HG03103 (cell line): Measurements from ENCODE around the gene ANAPC2.

Experiments
- ATAC-seq: cut with Tn5 transposase; IDR thresholded peaks from one replicate; pipeline ENCODE4 v1.9.1; 2021; ENCODE audit warnings: low read depth; ENCODE audit not compliant: unreplicated experiment

The ANAPC2 gene

DNA sequence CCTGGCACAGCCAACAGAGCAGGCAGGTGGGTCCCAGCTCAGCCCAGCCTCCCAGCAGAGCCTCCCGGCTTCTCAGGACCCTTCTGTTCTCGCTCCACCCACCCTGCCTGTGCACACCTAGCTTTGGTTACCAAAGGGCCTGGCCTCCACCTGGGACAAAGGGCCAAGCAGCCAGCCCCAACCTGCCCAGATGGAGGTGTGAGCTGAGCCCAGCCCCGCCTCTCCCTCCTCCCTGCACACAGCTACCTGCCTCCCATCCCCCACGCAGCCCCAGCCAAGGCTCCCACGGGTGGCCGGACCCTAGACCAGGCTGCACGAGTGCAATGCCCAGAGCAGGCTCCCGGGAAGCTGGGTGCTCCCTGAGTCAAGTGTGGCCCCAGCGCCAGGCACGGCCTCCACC lies 6.5 kb upstream of the ANAPC2 start:
- no peak for ATAC-seq

DNA sequence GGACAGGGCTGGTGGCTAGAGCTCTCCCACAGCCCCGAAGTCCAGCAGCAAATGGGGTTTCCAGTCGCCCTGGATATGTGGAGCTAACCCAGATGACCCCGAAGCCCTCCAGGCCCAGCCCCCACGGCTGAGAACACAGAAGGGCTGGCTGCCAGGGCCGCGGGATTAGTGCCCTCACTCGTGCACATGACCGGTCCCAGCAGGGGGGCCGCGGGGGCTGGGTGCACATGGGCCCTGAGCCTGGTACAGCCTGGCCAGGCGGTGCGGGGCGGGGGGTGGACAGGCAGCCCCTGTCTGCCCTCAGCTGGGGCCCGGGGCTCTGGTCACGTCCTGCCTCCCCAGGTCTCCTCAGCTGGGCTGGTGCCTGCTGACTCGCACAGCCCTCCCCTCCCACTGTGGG lies 6.0 kb upstream of the ANAPC2 start:
- ATAC-seq, result no peak

DNA sequence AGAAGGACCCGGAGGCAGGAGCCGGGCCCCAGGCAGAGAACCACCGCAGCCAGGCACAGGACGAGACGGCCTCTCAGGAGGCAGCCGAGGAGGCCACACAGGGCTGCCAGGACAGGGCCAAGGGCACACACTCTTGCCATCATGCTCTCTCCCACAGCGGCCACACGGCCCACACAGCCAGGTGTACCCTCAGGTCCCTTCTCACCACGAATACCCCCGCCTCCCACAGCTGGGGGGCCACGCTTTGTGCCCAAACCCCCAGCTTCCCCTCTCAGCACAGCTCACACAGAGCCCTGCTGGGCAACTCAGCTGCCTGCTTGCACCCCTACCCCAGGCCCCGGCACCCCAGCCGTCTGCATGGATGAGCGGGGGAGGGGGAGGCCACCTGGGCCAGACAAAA lies 5.4 kb upstream of the ANAPC2 start:
- no peak for ATAC-seq

DNA sequence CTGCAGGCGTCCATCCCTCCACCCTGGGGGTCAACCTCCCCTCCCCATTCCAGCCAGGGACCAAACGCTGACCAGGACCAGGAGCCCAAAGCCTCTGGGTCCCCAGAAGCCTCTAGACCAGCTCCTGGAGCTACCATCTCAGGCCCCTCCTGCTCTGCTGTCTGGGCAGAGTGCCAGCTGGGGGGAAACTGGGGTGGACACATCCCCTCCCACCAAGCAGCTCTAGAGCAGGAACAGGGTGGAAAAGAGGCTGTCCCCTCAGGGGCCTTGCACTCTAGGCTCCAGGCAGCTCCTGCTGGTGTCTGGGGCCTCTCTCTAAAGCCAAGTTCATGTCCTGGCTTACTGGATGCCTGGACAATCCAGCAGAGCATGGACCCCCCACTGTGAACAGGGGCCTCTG lies 4.5 kb upstream of the ANAPC2 start:
- no peak for ATAC-seq

DNA sequence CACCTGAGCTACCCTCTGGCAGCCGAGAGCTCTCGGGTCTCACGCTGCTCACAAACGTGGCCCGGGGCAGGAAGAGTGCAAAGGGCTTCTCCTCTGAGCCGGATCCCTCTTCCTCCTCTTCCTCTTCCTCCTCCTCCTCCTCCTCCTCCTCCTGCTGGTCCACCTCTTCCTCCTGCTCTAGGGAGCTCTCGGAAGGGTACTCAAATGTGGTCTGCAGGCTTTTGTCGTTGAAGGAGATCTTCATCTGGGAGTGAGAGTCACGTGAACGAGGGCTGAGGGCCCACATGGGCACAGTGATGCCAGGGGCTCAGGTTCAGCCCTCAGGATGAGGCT lies 4.1 kb upstream of the ANAPC2 start:
- no peak for ATAC-seq

DNA sequence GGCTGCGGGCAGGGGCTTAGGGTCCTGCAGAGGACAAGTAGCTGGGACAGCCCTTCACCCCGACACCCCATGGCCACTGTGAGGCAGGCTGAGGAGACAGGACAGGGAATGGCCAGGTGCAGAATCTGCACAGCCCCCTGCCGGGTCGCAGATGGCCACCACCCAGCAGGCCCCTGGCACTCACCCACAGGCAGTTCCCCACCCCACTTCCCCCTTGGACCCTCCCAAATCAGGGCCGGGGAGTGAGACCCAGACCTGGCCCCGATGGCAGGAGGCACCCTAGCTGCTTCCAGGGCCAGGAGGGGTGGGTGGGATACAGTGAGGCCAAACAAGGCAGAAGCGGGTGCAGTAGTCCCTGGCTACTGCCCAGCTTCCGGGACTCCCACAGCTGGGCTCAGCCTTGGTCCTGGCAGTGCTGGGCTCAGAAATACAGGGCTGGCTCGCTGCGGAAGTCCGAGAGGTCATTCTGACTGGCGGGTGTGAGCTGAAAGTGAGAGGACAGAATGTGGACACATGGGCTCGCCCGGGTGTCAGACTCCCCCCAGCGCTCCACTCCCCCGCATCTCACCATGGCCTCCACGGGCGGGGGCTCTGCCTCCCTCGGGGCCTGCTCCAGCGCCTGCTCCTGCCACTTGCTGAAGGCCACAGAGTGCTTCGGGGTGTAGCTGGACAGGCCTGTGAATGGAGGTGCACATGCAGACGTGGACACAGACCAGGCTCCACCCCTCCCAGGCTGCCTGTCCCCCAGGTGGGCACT lies 3.5 kb upstream of the ANAPC2 start:
- ATAC-seq, result no peak

DNA sequence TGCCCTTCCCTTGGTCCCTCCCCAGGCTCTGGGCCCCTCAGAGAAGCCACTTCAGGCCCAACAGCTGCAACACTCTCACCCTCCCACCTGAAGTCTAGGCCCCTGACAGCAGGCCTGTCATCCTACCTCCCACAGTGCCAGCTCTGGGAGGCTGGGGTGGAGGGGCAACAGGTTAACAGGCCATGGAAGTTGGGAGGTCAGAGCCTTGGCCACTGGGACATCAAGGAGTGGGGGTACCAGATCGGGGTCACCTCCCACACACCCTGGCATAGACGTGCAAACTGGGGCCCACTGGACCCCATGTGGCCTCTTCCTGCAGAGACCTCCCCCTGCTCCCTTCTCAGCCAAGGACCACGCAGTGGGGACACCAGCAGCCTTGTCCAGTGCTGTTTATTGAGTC lies 2.9 kb upstream of the ANAPC2 start:
- no peak for ATAC-seq

DNA sequence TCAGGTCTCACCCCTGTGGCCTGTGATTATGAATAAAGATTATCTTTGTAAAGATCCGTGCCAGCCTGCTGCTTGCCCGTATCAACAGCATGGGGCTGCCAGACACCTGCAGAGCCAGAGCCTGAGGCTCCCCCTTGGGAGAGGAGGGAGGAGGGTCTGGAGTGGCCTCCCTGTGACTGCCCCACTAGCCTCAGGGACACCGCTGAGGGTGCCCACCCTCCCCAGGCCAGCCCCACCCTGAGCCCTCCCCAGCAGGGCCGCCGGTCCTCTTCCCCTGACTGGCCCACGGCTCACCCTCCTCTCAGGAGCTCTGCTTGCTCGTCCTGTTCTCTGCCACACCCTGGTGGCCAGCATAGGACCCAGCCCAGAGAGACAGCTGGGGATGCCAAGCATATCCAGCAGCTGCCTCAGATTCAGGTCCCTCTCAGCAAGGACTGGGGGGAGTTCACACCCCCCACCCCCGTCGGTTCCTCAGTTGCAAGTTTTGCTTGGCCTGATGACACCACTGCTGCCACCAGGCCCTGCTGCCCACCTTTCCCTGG lies 2.0 kb upstream of the ANAPC2 start:
- no peak for ATAC-seq

DNA sequence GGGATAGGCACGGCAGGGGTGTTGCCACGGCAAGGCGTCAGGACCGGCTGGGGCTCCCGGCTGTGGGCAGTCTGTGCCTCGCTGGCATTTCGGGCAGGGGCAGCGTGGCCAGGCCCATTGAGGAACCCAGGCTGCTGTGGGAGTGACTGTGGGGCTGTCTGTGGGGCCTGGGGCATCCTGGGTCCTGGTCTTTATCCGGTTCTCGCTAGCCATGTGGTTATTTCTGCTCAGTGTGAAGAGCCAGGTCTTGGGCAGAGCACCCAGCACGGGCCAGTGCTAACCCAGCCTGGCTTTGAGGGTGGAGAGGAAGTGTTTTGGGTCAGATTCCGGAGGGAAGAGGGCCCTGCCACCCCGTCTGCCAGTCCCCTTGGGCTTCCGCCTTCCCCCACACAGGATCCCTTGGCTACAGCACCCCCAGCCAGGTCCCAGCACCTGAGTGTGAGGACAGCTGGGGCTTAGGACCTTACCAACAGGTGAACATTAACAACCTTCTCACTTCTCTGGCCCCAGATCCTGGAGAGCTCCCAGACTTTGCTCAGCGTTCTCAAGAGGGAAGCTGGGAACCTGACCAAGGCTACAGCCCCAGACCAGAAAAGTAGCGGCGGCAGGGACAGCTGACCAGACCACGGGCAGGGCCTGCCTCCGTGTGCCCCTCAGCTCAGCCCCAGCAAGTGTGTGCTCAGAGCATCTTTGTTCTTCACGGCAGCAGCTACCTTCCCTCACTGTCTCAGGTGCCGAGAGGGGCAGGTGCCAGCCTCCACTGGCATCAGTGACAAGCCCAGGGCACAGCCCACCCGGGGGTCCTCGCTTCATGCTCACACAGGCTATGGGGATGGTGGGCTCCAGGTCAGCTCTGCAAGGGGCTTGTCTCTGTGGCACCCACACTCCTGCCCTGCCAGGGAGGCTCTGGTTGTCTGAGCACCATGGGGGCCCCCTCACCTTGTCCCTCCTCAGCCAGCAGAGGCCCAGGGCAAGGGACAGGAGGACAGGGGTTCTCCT lies 1.2 kb upstream of the ANAPC2 start:
- no peak for ATAC-seq

DNA sequence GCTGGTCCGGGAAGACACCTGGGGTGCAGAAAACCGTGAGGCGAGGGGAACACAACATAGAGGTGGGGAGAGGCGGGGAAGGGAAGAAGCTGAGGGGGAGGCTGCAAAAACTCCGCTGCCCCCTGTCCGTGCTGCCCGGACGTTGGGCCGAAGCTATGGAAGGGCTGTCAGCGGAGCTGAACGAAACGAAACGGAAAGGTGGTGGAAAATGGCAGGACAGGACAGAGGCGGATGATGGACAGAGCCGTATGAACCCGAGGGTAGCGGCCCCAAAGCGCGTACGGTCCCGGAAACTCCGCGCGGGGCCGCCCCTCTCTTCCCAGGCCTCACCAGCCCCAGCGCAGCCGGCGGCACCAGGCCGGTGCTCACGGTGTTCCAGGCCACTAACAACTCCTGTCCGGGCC lies 272 bp downstream of the ANAPC2 start:
- no peak for ATAC-seq

DNA sequence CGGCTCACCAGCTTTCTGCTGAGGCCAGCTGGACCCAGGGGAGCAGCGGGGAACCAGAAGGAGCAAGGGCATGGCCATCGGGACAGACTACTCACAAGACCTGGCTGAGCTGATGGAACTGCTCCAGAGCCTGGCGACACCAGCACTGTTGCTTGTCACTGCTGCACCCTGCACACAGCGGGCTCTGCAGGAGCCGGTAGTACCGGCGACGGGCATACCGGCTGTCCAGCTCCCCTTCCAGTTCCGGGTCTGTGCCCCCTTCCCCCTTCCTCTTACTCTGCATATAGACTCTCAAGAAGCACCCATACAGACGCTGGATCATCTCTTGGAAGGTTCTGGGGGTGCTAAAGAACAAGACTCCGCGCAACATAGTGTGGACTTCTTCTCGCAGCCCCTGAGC lies 974 bp downstream of the ANAPC2 start:
- ATAC-seq, result no peak

DNA sequence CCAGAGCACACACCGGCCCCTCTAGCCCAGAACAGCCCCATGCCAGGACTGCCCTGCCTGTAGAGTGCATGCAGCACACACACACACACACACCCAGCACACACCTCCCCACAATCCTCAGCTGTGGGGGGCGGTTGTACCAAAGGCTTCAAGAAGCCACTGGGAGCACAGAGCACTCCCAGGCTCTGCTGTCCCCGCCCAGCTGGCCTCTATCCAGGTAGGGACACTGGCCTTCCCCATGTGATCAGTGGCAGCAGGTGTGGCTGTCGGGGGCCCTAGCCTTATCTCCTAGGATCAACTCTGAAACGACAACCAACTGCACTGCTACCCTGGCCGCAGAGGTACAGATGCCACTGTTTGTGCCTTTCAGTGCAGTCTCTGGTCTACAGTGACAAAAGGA lies 2.0 kb downstream of the ANAPC2 start:
- ATAC-seq, result no peak

DNA sequence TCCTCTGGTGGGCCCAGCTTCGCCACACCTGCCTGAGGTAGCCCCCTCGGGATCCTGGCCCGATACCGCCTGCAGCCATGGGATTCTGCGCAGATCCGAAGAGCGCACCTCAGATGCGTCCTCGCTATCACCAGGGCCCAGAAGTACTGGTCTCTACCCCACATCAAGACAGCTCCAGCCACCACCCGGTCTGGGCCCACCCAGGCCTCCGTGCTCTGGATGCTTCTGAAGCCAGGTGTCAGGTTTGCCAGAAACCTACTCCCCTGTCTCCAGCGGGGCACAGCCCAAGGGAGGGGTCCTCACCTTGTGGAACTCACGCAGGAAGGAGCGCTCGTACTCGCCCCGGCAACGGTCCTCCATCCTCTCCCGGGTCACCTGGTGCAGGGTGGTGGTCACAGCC lies 2.4 kb downstream of the ANAPC2 start:
- no peak for ATAC-seq

DNA sequence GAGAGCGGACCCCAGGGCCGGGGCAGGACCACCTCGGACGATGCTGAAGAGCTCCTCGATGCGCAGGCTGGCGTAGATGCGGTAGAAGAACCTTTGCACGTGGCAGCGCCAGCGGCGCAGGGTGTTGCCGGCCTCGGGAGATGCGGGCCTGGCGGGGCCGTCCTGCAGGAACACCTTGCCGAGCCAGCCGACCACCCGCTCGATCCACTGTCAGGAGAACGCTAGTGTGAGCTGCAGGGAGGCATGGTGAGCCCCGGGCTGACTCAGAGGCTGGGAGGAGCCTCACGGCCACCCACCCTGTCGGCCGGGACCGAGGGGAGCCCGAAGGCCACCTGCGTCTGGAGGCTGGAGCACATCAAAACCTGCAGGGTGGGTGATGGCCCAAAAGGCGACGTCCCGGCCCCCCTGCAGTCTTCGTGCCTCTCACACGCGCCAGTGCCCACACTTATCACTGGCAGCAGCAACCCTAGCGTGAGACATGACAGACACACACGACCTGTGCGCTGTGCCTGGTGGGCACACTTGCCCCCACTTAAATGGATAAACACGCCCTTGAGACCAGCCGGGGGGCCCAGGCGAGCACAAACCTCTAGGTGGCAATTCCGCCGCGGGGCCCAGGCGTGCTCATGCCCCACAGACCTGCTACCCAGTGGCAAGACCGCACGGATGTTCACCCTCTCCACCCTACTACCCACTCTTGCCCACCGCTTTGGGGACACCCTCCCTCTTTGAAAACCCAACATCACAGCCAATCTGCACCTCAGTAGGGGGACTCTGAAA lies 3.3 kb downstream of the ANAPC2 start:
- no peak for ATAC-seq

DNA sequence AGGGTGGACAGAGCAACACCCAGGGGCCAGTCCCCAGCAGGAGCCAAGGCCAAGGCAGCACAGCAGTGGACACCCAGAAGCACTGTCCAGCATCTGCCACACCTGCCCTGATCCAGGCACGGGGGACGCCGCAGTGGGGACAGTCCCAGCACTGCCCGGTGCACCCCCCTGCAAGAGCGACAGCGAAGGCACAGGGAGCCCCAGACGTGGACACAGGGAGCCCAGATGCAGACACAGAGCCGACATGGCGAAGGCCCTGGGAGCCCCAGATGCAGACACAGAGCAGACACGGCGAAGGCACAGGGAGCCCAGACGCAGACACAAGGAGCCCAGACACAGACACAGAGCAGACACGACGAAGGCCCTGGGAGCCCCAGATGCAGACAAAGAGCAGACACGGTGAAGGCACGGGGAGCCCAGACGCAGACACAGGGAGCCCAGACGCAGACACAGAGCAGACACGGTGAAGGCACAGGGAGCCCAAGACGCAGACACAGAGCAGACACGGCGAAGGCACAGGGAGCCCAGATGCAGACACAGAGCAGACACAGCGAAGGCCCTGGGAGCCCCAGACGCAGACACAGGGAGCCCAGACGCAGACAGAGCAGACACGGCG lies 4.3 kb downstream of the ANAPC2 start:
- ATAC-seq, result no peak

DNA sequence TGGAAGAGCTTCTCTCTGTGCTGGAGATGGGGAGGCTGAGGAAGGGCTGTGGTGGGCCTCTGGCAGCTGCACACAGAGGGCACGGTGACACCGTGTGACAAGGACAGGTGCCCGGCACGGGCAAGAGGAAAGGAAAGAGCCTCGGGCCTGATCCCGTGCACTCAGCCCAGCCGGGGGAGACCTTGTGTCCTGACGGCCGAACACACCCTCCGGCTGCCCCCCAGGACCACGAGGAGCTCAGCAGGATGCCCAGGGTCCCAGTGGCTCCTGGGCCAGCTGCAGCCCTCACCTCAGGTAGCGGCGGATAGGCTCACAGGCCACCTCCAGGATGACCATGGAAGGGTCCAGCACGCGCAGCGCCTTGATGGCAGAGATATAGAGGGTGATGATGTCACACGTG lies 5.5 kb downstream of the ANAPC2 start:
- ATAC-seq, result no peak

DNA sequence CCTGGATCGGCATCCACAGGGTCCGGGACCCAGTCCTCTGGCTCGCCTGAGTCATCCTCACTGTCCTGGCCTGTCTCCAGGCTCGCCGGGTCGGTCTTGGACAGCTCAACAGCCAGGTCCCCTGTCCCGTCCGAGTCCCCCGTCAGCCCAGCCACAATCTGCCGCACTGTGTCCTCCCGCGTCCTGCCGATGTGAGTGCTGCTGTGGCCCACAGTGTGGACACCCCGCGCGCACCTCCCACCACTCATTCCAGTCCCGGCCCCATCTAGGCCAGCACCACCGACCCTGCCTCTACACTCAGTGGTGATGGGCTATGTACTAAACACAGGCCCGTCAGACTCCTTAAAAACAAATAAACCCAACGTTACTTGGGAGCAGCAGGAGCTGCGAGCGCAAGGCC lies 6.7 kb downstream of the ANAPC2 start:
- ATAC-seq, result no peak

DNA sequence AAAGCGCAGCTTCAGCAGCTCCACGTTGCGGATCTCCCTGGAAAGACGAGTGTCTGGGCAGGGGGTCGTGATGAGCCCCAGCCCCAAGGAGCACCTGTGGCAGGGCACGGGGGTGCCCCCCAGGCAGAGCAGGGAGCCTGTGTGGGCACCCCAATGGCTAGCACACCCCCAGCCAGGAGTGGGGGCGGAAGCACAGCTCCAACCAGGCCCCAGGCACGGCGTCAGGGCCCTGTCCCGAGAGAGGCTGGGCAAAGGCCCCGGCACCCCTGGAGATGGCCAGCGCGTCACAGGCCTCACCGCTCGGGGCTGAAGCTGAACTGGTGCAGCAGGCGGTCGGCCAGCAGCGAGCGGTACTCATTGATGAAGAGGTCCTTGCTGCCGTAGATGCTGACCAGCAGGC lies 7.9 kb downstream of the ANAPC2 start:
- ATAC-seq, result no peak

DNA sequence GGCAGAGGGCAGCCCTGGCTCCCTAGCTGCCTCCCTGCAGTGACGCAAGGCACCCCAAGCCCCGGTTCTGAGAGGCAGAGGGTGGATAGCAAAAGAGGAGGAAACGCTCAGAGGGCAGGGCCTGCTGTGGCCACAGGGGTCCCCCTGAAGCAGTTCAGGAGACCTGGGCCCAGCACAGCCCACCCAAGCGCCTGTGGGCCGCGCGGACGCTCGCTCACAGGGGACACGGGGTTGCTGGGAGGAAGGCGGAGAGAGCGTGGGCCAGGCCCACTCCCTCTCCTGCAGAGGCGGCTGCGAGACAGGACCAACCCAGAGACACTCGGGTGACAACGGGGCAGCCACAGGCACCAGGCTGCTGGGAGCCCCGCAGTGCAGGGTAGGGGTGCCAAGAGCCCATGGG lies 8.6 kb downstream of the ANAPC2 start:
- no peak for ATAC-seq

DNA sequence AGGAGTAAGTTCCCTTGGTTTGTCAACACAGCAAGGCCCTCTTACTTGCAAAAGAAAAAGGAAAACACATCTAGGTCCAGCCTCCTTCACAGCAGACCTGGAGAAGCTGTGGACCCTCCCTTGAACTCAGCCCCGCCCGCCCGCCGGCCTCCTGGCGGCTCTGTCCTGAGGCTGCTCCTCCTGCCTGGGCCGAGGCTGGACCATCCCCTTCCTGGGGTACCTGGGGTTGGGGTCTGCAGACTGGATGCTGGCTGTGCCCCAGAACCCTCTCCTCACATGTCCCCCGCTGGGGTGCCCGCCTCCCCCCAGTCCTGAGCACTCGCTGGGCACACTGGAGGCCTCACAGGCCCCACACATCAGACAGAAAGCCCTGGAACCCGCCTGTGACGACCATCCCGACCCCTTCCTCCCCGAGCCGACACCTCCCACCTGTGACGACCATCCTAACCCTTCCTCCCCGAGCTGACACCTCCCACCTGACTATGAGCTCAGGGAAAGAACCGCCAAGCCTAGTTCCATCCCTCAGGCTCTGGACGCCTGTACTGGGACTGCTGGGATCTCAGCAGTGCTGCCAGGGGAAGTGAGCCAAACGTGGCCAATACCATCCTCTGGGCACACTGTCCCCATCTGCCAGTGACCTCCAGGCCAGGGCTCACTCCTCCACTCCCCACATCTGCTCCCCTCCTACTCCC lies 9.3 kb downstream of the ANAPC2 start:
- no peak for ATAC-seq
